ENCODE results near the gene CIB2.

Gene CIB2

DNA sequence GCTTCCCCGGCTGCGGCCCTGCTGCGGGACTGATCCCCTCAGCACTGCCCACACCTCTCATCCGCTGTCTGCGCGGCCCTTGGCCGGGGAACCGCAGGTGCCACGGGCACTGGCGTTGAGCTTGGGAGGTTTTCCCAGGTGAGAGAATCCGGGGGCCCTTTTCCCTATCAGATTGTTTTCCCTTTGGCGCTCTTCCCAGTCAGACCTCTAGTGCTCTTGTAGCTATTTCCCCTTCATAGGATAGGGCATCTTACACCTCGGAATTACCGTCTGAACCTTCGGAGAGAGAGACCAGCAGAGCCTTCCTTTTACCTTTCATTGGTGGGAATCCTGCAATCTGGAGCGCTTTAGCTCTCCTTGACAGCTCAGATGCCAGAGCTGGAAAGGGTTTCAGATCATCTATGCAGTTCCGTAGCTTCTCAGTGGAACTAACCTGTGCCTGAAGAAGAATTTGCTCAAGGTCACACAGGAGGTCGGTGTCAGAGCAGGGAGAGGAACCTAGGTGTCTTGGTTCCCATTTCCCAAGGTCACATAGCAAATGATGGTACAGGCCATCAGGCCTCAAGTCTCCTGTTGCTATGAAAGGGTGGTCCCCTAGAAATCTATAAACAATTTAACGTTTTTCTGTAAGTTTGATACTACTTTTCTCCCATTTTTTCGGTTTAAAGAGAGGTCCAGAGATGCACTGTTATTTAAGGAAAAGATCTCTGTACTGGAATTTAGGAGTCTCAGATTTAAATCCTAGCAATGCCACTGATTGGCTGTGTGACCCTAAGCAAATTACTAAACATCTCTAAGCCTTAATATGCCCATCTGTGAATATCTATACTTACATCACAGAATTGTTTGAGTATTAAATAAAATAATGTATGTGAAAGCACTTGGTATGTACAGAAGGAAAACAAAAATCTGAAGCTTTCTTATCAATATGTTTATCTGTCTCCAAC, 18.8 kb upstream of the CIB2 start:
- DNase-seq: peak in 2 of 58 donors; percentile 36 to 37

DNA sequence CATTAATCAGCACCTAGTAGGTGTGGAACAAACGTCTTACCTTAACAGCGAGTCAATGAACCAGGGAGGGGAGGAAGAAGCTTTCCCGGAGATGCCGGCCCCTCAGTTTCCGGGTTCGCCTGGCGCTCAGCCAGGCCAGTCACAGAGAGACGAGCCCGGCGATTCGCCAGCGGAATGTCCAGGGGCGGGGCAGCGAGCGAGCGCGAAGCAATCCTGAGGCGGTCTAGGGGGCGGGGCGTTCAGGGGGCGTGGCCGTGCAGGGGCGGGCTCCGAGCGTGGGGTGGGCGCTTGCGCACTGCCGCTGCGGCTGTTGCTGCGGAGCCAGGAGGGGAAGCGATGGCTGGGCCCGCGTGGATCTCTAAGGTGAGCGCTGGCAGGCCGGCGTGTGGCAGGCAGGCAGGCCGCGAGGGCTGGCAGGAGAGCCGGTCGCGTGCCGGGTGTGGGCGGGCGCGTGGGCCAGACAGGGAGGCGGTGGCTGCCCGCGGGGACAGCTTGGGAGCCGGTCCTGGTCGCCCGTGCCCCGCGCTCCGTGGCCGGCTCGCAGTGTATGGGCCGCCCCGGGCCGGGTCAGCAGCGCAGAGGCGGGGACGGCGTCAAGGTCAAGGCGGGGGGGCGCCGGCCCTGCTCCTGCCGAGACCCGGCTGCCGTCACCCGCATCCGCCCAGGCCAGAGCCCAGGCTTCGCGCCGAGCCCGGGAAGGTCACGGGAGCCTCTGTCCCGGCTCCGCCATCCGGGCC, 18.0 kb upstream of the CIB2 start, which contains the start of gene IDH3A:
IDH3A (plus strand) TSS at position 295 of the 737 bp plus-strand sequence; CDS start at position 337, 42 bp downstream.
- DNase-seq: peak; percentile 80 to 99 (median 98)

DNA sequence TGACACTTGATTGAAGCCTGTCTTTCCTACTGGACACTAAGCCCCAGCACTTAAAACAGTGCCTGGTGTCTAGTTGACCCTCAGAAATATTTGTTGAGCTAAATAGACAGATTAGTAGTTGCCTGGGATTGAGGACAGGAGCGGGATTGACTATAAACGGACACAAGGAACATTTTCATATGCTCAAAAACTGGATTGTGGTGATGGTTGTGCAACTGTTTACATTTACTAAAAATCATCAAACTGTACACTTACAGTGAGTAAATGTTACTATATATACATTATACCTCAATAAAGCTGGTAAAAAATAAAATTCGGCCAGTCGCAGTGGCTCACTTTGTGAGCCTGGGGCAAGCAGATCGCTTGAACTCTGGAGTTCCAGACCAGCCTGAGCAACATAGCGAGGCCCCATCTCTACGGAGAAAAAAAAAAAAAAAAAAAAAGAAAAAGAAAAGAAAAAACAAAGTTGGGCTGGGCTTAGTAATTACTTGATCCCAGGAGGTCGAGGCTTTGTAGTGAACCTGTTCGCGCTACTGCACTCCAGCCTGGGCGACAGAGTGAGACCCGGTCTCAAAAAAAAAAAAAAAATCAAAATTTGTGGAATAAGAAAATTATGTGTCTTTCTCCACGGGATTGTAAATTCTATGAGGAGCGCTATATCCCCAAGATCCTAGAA, 17.3 kb upstream of the CIB2 start:
- DNase-seq: no peak

DNA sequence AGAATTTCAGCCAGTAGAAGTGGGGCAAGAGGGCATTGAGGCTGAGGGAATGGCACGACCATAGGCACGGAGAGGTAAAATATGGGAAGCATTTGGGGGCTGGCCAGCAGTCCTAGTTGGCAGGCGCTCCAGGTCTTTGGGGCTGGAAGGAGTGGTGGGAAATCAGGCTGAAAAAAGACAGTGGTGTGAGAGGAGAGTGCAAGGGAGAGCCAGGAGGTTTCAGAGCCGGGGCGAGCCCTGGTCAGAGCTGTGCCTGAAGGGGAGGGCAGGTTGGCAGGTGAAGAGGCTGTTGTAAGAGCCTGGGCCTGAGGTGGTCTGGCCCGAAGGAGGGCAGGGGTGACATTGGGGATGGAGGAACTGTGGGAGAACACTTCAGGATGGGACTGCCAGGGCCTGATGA, 16.3 kb upstream of the CIB2 start:
- no peak for DNase-seq

GRCh38 chr15:78146425-78147154, 15.3 kb upstream of the CIB2 start:
- no peak for DNase-seq

DNA sequence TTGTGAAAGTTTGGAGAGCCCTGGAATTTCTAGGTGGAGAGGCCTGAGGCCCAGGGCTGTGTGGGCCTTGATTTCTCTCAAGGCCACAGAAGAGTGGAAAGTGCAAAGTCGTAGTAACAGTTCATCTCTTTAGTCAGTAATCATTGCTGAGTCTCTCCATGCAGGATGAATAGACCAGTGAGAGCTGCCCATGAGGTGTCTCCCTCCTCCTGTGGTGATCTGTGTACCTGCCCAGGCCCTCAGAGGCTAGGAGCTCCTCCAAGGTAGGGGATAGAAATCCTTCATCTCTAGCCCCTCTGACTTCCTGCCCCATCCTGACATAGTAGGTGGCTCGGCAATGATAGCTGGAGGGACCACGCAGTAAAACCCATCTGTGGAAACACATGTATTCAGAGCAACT, 11.1 kb upstream of the CIB2 start:
- DNase-seq: no peak

- DNase-seq: no peak
Observed at GRCh38 chr15:78140292-78140691, 9.0 kb upstream of the CIB2 start.

- no peak for DNase-seq
Observed at GRCh38 chr15:78139578-78139977, 8.3 kb upstream of the CIB2 start.

DNA sequence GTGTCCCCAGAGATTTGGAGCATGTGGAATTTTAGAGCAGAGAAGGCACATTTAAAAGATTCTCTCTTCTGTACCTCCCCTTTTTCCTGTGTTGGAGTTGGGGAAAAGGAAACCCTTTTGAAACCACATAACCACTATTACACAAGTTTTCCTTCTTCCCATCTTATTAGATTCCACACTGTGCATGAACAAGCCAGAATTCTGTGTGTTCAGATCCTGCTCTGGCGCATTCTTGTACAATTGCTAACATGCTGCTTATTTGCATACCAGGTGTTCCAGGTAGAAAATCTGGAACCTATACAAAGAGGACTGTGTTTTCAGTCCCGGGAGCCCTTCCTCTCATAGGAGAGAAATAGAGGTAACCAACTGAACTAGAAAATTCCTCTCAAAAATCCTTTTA, 2.6 kb upstream of the CIB2 start:
- DNase-seq: no peak

DNA sequence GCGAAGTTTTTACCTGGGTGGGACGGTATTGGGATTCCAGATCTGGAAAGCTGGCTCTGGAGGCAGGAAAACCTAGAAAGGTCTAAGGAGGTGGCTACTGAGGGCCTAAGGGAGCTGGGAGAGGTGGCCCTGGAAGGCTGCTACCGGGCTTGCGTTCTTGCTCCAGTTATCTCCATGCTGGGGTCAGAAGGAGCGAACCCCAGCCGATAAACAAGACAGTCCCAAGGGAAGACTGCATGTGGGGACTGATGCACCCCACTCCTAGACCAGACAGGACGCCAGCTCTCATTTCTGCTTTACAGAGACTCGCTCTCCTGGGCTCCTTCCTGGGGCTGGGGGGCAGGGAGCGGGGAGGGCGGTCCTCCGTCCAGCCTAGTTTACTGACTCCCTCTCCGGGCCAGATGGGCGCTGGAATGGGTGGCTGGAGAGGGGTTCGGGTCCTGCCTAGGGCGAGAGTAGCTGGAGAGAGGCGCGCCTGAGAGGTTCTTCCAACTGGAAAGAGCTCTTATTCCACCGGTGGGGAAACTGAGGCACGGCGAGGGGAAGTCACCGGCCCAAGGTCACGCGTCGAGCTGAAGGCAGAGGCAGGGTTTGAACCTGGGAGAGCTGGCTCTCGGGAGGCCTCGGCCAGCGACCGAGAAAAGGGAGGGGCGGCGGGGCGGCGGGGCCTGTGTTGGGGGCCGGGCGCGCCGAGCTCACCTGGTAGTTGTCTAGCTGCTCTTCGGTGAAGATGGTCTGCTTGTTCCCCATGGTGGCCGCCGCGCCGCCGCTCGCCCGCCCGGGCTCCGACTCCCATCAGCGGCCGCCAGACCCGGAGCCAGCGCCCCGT, 565 bp downstream of the CIB2 start:
- peak in 3 of 58 donors; percentile 33 to 59 (median 46) for DNase-seq

DNA sequence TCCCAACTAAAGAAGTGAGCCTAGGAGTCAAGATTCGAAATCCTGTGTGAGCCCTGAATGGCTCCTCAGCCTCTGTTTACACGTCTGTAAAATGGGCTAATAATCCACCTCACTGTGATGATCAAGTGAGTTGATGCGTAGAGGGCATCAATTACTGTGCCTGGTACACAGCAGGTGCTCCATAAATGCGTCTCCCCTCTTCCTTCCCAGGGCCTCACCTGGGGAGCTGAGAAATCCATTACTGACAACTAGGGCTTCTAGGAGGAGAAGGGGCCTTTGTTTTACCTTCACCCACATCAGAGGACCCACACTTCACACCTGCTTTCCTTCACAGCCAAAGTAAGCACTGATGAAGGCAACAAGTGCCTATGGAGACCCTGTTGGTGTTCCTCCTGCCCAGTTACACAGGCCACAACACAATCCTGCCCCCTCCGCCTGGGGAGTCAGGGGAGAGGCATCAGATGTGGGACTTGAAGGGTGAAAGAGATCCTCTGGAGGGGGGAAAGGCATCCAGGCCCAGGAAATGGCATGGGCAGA, 1.4 kb downstream of the CIB2 start:
- DNase-seq: no peak

- peak in 2 of 58 donors; percentile 4 to 12 for DNase-seq
Observed at GRCh38 chr15:78129077-78129750, 2.0 kb downstream of the CIB2 start.

DNA sequence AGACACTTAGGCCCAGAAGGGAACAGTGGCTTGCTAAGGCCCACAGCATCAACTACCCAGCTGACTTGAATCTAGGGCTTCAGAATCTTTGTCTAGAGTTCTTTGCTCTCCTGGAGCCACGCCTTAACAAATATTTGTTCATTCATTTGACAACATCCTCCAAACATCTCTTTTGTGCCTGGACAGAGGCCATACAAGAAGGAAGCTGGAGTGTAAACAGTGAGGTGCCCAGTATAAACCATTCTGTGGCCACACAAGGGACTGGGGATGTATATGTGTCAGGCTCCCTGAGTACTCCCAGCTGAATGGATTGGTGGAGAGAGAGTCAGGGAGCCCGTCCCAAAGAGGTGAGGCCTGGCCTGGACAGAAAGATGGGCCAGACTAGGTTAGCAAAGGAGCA, 3.4 kb downstream of the CIB2 start:
- no peak for DNase-seq

DNA sequence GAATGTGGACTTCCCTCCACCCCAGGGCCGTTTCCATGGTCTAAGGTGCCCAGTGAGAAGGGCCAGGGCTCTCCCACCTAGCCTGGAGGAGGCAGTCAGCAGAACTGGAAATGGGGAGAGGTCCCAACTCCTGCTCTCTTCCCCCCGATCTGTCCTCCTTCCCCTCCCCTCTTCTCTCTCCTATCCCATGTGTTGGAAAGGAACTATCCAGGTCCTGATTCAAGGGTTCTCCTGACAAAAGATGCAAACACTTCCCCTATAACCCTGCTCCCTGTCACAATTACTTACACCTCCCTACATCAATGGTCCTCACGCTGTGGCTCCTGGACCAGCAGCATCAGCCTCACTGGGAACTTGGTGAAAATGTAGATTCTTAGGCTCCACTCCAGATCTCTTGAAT, 6.0 kb downstream of the CIB2 start:
- DNase-seq: no peak

DNA sequence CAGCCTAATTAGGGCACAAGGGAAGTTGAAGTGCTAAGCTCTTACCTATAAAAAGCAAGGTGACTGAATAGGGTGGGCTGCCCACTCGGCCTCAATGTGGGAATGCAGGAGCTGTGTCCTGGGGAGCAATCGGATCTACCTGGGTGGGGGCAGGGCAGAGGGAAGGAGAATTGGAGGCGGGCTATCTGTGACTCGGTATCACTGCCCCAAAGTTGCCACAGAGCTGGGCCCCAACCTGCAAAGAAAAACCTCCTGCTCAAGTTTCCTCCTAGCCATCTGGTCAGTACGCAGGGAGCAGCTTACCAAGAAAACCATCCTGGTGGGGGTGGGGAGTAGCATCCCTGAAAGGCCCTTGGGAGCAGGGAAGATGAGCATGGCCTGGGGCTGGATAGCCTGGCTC, 10.7 kb downstream of the CIB2 start:
- no peak for DNase-seq

GRCh38 chr15:78112551-78112950, 18.7 kb downstream of the CIB2 start:
- no peak for DNase-seq

DNA sequence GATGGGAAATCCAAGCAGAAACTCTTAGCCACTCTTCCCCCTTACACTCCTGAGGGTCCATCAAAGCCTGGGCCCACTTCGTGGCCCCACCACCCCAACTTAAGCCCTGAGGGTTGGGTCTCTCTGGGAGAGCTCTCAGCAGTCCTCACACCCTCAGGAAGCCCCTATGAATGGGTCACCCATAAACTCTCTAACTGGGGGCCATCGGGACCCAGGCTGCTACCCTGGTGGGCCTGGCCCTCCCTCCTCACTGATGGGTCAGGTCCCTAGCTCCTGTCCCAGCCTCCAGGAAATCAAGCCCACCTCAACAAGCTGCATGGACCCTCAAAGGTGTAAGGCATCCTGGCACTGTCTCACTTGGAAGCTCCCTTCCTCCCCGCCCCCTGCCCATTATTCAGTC, 19.5 kb downstream of the CIB2 start:
- no peak for DNase-seq

DNA sequence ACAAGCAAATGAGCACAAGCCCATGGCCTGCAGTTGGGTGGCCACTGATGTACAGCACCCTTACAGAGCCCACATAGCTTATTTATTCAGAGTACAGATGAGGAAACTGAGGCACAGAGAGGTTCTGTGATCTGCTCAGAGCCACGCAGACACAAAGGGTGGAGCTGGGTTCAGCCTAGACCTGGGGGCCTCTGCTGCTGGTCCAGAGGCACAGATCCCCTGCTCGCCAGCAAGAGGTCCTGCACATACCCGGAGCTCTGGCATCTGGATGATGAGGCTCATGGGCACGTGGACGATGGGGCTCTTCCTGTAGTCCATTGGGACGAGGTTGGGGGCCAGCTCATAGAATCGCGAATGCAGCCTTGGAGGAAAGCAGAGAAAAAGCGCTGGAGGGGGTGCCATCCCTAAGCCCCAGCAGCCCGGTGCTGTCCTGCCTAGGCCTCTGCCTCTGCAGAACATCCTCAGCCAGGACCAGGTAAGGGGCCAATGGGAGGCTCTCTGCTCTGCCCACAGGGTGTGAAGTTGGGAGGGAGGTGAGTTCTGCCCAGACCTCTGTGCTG, 20.2 kb downstream of the CIB2 start:
- DNase-seq: no peak

DNA sequence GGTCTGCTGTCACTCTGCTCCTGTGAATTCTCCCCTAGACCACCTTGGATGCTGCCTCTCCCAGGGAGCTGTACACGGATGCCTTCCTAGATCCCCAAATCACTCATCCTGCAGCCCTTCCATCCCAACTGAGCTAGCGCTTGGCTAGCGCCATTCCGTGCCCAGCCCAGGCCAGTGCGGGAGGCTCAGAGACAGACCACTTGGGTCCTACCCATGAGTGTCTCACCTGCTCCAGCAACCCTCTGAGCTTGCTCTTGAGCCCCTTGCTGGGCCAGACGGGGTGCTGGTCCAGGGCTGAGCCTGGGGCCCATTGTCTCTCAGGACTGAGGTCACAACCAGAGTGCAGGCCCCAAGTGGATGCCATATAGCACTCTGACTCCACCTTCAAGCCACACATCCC, 21.1 kb downstream of the CIB2 start:
- DNase-seq: no peak

Measured in anterior cingulate cortex (tissue), 58 donors.